ENCODE measurements around the gene CLDN1. TPM values are rescaled to one million over a fixed set of nuclear protein-coding genes. Genes with fewer than 3 reads are reported as not detected.

The CLDN1 gene
- total RNA-seq, 1 experiment from 2014 or later, result 0.42 TPM

- Histone ChIP-seq H3K9me3 (replicated peaks) (no peaks in the 10 kb centered on the region), H3K4me1 (peaks cover 2% of the 10 kb centered on the region; the same call in 1 of the 2 replicates), H3K4me3 (peak overlapping the region; percentile 10; the same call in 1 of the 2 replicates), H3K36me3 (no peaks in the 10 kb centered on the region), H3K27ac (no peak overlapping the region), H3K27me3 (no peaks in the 10 kb centered on the region)
- peak in 1 of 2 experiments; percentile 0 for DNase-seq
Measured at GRCh38 chr3:190345027-190345821, 23.0 kb upstream of the CLDN1 start.

- Histone ChIP-seq H3K4me1 (no peaks in the 10 kb centered on the region; the same call in 1 of the 2 replicates), H3K27ac (no peak overlapping the region)
Measured at GRCh38 chr3:190340071-190340470, 17.8 kb upstream of the CLDN1 start.

GRCh38 chr3:190339130-190339529 is 16.9 kb upstream of the CLDN1 start:
- no peak overlapping the region for H3K27ac ChIP-seq
- H3K36me3 ChIP-seq, result no peaks in the 10 kb centered on the region
- peak in 1 of 2 experiments; percentile 2 for DNase-seq
- H3K27me3 ChIP-seq, result no peaks in the 10 kb centered on the region
- no peaks in the 10 kb centered on the region for H3K9me3 ChIP-seq (replicated peaks)
- H3K4me3 ChIP-seq, result no peak overlapping the region
- no peaks in the 10 kb centered on the region for H3K4me1 ChIP-seq

More at GRCh38 chr3:190340071-190340470, 17.8 kb upstream of the CLDN1 start:
- DNase-seq, result no peak
- Histone ChIP-seq H3K9me3 (replicated peaks) (no peaks in the 10 kb centered on the region), H3K27me3 (no peaks in the 10 kb centered on the region), H3K36me3 (no peaks in the 10 kb centered on the region), H3K4me3 (no peak overlapping the region)

- Histone ChIP-seq H3K4me3 (no peak overlapping the region), H3K27ac (no peak overlapping the region), H3K27me3 (no peaks in the 10 kb centered on the region), H3K4me1 (no peaks in the 10 kb centered on the region), H3K9me3 (replicated peaks) (no peaks in the 10 kb centered on the region), H3K36me3 (no peaks in the 10 kb centered on the region)
- no peak for DNase-seq
Measured at GRCh38 chr3:190338717-190339116, 16.5 kb upstream of the CLDN1 start.

GRCh38 chr3:190337301-190337700 is 15.1 kb upstream of the CLDN1 start:
- no peaks in the 10 kb centered on the region for H3K9me3 ChIP-seq (replicated peaks)
- H3K4me1 ChIP-seq, result no peaks in the 10 kb centered on the region
- no peak overlapping the region for H3K4me3 ChIP-seq
- H3K27me3 ChIP-seq, result no peaks in the 10 kb centered on the region
- H3K27ac ChIP-seq, result no peak overlapping the region
- DNase-seq, result no peak
- no peaks in the 10 kb centered on the region for H3K36me3 ChIP-seq

GRCh38 chr3:190336516-190337189 is 14.4 kb upstream of the CLDN1 start:
- no peaks in the 10 kb centered on the region for H3K36me3 ChIP-seq
- no peaks in the 10 kb centered on the region for H3K9me3 ChIP-seq (replicated peaks)
- no peak for DNase-seq
- H3K27me3 ChIP-seq, result no peaks in the 10 kb centered on the region
- no peaks in the 10 kb centered on the region for H3K4me1 ChIP-seq
- H3K4me3 ChIP-seq, result no peak overlapping the region
- no peak overlapping the region for H3K27ac ChIP-seq

GRCh38 chr3:190333961-190334360 is 11.7 kb upstream of the CLDN1 start:
- Histone ChIP-seq H3K27ac (no peak overlapping the region), H3K4me3 (no peak overlapping the region), H3K4me1 (no peaks in the 10 kb centered on the region), H3K27me3 (no peaks in the 10 kb centered on the region), H3K36me3 (no peaks in the 10 kb centered on the region), H3K9me3 (replicated peaks) (no peaks in the 10 kb centered on the region)
- no peak for DNase-seq

- Histone ChIP-seq H3K36me3 (no peaks in the 10 kb centered on the region), H3K4me3 (no peak overlapping the region), H3K27me3 (no peaks in the 10 kb centered on the region), H3K27ac (no peak overlapping the region), H3K4me1 (no peaks in the 10 kb centered on the region), H3K9me3 (replicated peaks) (no peaks in the 10 kb centered on the region)
- no peak for DNase-seq
Measured at GRCh38 chr3:190330936-190331734, 8.9 kb upstream of the CLDN1 start.

GRCh38 chr3:190326930-190327329 is 4.7 kb upstream of the CLDN1 start:
- Histone ChIP-seq H3K4me3 (no peak overlapping the region), H3K9me3 (replicated peaks) (no peaks in the 10 kb centered on the region), H3K4me1 (no peaks in the 10 kb centered on the region), H3K27ac (no peak overlapping the region), H3K36me3 (no peaks in the 10 kb centered on the region), H3K27me3 (no peaks in the 10 kb centered on the region)
- no peak for DNase-seq

GRCh38 chr3:190326361-190326760 is 4.1 kb upstream of the CLDN1 start:
- H3K27ac ChIP-seq, result no peak overlapping the region
- no peaks in the 10 kb centered on the region for H3K4me1 ChIP-seq
- no peaks in the 10 kb centered on the region for H3K27me3 ChIP-seq
- DNase-seq, result no peak
- H3K4me3 ChIP-seq, result no peak overlapping the region
- no peaks in the 10 kb centered on the region for H3K36me3 ChIP-seq
- no peaks in the 10 kb centered on the region for H3K9me3 ChIP-seq (replicated peaks)

GRCh38 chr3:190325923-190326322 is 3.7 kb upstream of the CLDN1 start:
- Histone ChIP-seq H3K9me3 (replicated peaks) (no peaks in the 10 kb centered on the region), H3K36me3 (no peaks in the 10 kb centered on the region), H3K27me3 (no peaks in the 10 kb centered on the region), H3K4me1 (no peaks in the 10 kb centered on the region), H3K27ac (no peak overlapping the region), H3K4me3 (no peak overlapping the region)
- no peak for DNase-seq

GRCh38 chr3:190323246-190323626 is 990 bp upstream of the CLDN1 start:
- no peaks in the 10 kb centered on the region for H3K9me3 ChIP-seq (replicated peaks)
- no peaks in the 10 kb centered on the region for H3K27me3 ChIP-seq
- no peaks in the 10 kb centered on the region for H3K36me3 ChIP-seq
- no peak overlapping the region for H3K4me3 ChIP-seq
- DNase-seq, result no peak
- no peaks in the 10 kb centered on the region for H3K4me1 ChIP-seq
- no peak overlapping the region for H3K27ac ChIP-seq

- H3K4me1 ChIP-seq, result no peaks in the 10 kb centered on the region
- H3K27ac ChIP-seq, result no peak overlapping the region
- DNase-seq, result peak in 1 of 2 experiments; percentile 1
Measured at GRCh38 chr3:190322604-190323245, 479 bp upstream of the CLDN1 start.

GRCh38 chr3:190320594-190321362 is 1.5 kb downstream of the CLDN1 start:
- DNase-seq, result no peak
- H3K4me1 ChIP-seq, result no peaks in the 10 kb centered on the region
- no peaks in the 10 kb centered on the region for H3K27me3 ChIP-seq
- H3K4me3 ChIP-seq, result no peak overlapping the region
- no peaks in the 10 kb centered on the region for H3K9me3 ChIP-seq (replicated peaks)
- no peak overlapping the region for H3K27ac ChIP-seq
- no peaks in the 10 kb centered on the region for H3K36me3 ChIP-seq

More at GRCh38 chr3:190322604-190323245, 479 bp upstream of the CLDN1 start:
- Histone ChIP-seq H3K36me3 (no peaks in the 10 kb centered on the region), H3K27me3 (no peaks in the 10 kb centered on the region), H3K9me3 (replicated peaks) (no peaks in the 10 kb centered on the region), H3K4me3 (peak overlapping the region; percentile 62)
